Loucy (cell line): ENCODE results near the gene ALDH1L1.

Experiments used
- H2AFZ ChIP-seq: fragments of 200-600 bp; sonication (generic); 2 replicates; pipeline ENCODE4 v1.6.0; 2016; ENCODE audit warnings: antibody characterized with exemption, mild to moderate bottlenecking, low read length, moderate library complexity
- H3F3A ChIP-seq: fragments of 200-600 bp; 2 replicates; pipeline ENCODE4 v1.6.0; 2016; ENCODE audit warnings: antibody characterized with exemption, low read depth, mild to moderate bottlenecking
- H3K27me3 ChIP-seq: fragments of 200-600 bp; sonication (generic); 2 replicates; pipeline ENCODE4 v1.6.1; 2014; ENCODE audit warnings: low read length, mild to moderate bottlenecking; ENCODE audit not compliant: insufficient read depth, poor library complexity, severe bottlenecking
- H3K36me3 ChIP-seq: fragments of 200-600 bp; sonication (generic); 2 replicates; pipeline ENCODE4 v1.6.1; 2016; ENCODE audit warnings: low read length; ENCODE audit not compliant: insufficient read depth
- H3K4me1 ChIP-seq: fragments of 200-600 bp; sonication (generic); 2 replicates; pipeline ENCODE4 v1.5.1; 2014; ENCODE audit warnings: low read length, mild to moderate bottlenecking; ENCODE audit not compliant: insufficient read depth, poor library complexity, severe bottlenecking
- H3K4me2 ChIP-seq: fragments of 200-600 bp; sonication (generic); 2 replicates; pipeline ENCODE4 v1.6.0; 2014; ENCODE audit warnings: antibody characterized with exemption, low read length, low read depth, mild to moderate bottlenecking; ENCODE audit not compliant: poor library complexity, severe bottlenecking
- H3K4me3 ChIP-seq: fragments of 200-600 bp; sonication (generic); 2 replicates; pipeline ENCODE4 v1.5.1; 2014; ENCODE audit warnings: low read length, mild to moderate bottlenecking, mixed read lengths; ENCODE audit not compliant: poor library complexity, severe bottlenecking
- H3K79me2 ChIP-seq: fragments of 200-600 bp; sonication (generic); 2 replicates; pipeline ENCODE4 v1.6.1; 2014; ENCODE audit warnings: low read length; ENCODE audit not compliant: insufficient read depth
- H3K9ac ChIP-seq: fragments of 200-600 bp; sonication (generic); 2 replicates; pipeline ENCODE4 v1.6.0; 2014; ENCODE audit warnings: mild to moderate bottlenecking, low read depth, low read length, moderate library complexity; ENCODE audit not compliant: poor library complexity, severe bottlenecking
- H3K9me2 ChIP-seq: fragments of 200-600 bp; sonication (generic); replicated peaks from 2 replicates; pipeline ENCODE4 v1.6.1; 2016; ENCODE audit warnings: low read depth, low read length, mixed read lengths
- H3K9me3 ChIP-seq: fragments of 200-600 bp; sonication (generic); 2 replicates; pipeline ENCODE4 v1.6.1; 2014; ENCODE audit warnings: mild to moderate bottlenecking, antibody characterized with exemption, low read length, low read depth; ENCODE audit not compliant: insufficient read depth
- H4K20me1 ChIP-seq: fragments of 200-600 bp; sonication (generic); 2 replicates; pipeline ENCODE4 v1.6.0; 2014; ENCODE audit warnings: antibody characterized with exemption, low read length, mild to moderate bottlenecking; ENCODE audit not compliant: insufficient read depth, poor library complexity, severe bottlenecking
- EZH2phosphoT487 ChIP-seq: fragments of 200-600 bp; IDR thresholded peaks from 2 replicates; pipeline ENCODE4 v1.6.1; 2018; ENCODE audit warnings: antibody characterized with exemption, mild to moderate bottlenecking, moderate library complexity, borderline replicate concordance
- TF ChIP-seq, protein P1 (sequence below): fragments of 200-600 bp; sonication (generic); conservative IDR thresholded peaks from 2 replicates; pipeline ENCODE4 v1.5.1; 2014; ENCODE audit warnings: mild to moderate bottlenecking, antibody characterized with exemption, low read length

ALDH1L1 gene

DNA sequence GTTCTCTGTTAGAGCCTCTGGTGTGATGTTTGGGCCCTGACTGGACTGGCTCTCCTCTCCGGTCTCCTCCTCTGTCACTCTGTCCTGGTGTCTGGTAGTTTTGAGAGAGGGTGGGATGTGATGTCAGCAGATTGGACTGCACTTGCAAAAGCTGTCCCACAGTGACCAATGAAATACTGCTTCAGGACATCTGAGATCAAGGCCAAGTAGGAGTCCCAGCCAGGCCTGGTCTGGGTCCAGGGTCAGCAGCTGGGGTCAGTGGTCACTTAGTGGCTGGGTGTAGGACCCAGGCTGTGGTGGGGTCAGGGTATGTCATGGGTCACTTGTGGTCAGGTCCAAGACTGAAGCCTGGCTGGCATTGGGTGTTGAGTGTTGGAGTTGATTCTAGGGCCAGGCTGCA is 20.9 kb downstream of the ALDH1L1 start:
- no peaks in the 10 kb centered on the region for H3K9me3 ChIP-seq
- TF ChIP-seq EZH2phosphoT487, result no peak
- TF ChIP-seq, protein P1, sequence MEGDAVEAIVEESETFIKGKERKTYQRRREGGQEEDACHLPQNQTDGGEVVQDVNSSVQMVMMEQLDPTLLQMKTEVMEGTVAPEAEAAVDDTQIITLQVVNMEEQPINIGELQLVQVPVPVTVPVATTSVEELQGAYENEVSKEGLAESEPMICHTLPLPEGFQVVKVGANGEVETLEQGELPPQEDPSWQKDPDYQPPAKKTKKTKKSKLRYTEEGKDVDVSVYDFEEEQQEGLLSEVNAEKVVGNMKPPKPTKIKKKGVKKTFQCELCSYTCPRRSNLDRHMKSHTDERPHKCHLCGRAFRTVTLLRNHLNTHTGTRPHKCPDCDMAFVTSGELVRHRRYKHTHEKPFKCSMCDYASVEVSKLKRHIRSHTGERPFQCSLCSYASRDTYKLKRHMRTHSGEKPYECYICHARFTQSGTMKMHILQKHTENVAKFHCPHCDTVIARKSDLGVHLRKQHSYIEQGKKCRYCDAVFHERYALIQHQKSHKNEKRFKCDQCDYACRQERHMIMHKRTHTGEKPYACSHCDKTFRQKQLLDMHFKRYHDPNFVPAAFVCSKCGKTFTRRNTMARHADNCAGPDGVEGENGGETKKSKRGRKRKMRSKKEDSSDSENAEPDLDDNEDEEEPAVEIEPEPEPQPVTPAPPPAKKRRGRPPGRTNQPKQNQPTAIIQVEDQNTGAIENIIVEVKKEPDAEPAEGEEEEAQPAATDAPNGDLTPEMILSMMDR, result no peak
- H3K9ac ChIP-seq, result no peak overlapping the region
- H3K4me3 ChIP-seq, result no peak overlapping the region
- no peaks in the 10 kb centered on the region for H3K36me3 ChIP-seq
- no peaks in the 10 kb centered on the region for H3K9me2 ChIP-seq
- H4K20me1 ChIP-seq, result no peaks in the 10 kb centered on the region
- no peaks in the 10 kb centered on the region for H3K79me2 ChIP-seq
- H3K27me3 ChIP-seq, result no peaks in the 10 kb centered on the region
- no peak overlapping the region for H3K4me2 ChIP-seq
- H3F3A ChIP-seq, result no peaks in the 10 kb centered on the region
- H3K4me1 ChIP-seq, result no peaks in the 10 kb centered on the region
- H2AFZ ChIP-seq, result no peak overlapping the region

DNA sequence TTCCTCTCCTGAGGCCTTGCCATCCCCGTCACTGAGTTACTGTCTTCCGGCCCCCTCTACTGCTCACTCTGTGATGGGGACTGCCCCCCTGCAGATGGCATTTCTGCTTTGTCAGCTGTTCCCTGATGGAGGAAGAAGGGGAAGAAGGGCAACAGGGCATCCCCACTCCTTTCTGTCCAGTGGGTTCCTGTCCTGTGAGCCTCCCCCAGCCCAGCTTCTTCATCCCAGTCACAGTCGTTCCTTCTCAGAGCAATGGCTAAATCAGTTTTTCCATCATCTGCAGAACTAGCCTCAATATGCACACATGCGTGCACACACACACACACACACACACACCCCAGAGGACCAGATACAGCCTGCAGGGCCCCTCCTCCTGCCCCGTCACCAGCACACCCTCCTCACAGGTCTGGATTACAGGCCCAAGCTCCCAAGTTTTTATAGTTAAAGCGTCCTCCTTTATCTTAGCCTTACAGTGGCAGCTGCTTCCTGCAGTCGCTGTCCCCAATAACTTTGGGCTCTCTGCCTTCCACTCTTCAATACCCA is 21.4 kb downstream of the ALDH1L1 start:
- no peak overlapping the region for H3K4me2 ChIP-seq
- no peak overlapping the region for H3K4me3 ChIP-seq
- H3K27me3 ChIP-seq, result no peaks in the 10 kb centered on the region
- no peaks in the 10 kb centered on the region for H3K36me3 ChIP-seq
- H3K9ac ChIP-seq, result no peak overlapping the region
- H4K20me1 ChIP-seq, result no peaks in the 10 kb centered on the region
- TF ChIP-seq EZH2phosphoT487, result no peak
- TF ChIP-seq, protein P1, result no peak
- no peaks in the 10 kb centered on the region for H3K9me2 ChIP-seq
- no peak overlapping the region for H2AFZ ChIP-seq
- no peaks in the 10 kb centered on the region for H3K9me3 ChIP-seq
- no peaks in the 10 kb centered on the region for H3F3A ChIP-seq
- H3K4me1 ChIP-seq, result no peaks in the 10 kb centered on the region
- no peaks in the 10 kb centered on the region for H3K79me2 ChIP-seq

DNA sequence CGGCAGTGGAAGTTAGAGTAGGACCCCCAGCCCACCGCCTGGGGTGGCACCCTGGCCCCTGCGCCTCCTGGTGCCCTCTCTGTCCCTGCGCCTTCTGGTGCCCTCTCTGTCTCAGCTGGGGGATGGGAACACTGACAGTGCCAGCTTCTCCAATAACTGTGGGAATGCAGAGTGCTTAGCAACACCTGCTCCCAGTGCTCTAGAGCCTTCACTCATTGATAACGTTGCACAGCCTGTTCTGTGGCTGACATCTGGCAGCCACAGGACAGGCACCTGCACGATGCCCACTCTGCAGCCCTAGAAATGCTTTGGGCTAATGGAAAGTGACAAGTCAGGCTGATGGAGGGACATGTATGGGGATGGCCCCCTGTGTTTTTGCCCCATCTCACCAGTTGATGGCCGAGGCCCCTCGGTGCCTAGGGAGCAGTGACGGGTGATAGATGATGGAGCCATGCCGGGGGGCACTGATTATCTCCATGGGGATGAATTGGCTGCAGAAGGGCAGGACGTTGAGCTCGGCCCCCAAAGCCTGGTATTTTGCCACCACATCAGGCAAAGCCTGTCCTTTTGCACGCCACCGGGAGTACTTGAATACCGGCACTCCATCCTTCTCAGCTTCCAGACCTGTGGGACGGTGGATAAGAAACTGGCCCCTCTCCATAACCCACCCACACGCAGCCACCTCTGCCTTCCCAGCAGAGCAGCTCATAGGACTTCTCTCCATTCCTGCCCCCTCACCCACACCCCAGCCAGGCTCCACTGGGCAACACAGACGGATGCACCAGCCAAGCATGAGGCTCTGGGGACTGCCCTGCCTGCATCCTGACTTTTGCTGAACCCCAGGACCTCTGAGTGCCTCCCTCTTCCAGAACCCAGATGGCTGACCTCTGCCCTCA is 22.1 kb downstream of the ALDH1L1 start:
- H3K79me2 ChIP-seq, result no peaks in the 10 kb centered on the region
- H3K4me2 ChIP-seq, result no peak overlapping the region
- no peaks in the 10 kb centered on the region for H4K20me1 ChIP-seq
- no peaks in the 10 kb centered on the region for H3K36me3 ChIP-seq
- H3K9me2 ChIP-seq, result no peaks in the 10 kb centered on the region
- no peaks in the 10 kb centered on the region for H3K9me3 ChIP-seq
- no peaks in the 10 kb centered on the region for H3K27me3 ChIP-seq
- H3K9ac ChIP-seq, result no peak overlapping the region
- H2AFZ ChIP-seq, result no peak overlapping the region
- TF ChIP-seq EZH2phosphoT487, result no peak
- TF ChIP-seq, protein P1, result no peak
- H3K4me3 ChIP-seq, result no peak overlapping the region
- H3K4me1 ChIP-seq, result no peaks in the 10 kb centered on the region
- H3F3A ChIP-seq, result no peaks in the 10 kb centered on the region
